ENCODE measurements around the gene ZNF337.

- TF ChIP-seq CTCF (IDR thresholded peaks at IDR 0.05; ENCODE audit: poor library complexity) (no peak), EZH2phosphoT487 (IDR thresholded peaks at IDR 0.05; ENCODE audit: low read depth, severe bottlenecking, unreplicated experiment) (no peak), EZH2 (IDR thresholded peaks at IDR 0.05; ENCODE audit: borderline replicate concordance) (no peak)
Measured at GRCh38 chr20:25741088-25741487, 44.4 kb upstream of the ZNF337 start.

Data from hepatocyte (in vitro differentiated cells).